Measurements from ENCODE around the gene STPG1.
A peak's percentile ranks its signal among the peaks of the same experiment; 100 is the strongest.

The STPG1 gene

GRCh38 chr1:24392982-24393650 is 20.5 kb downstream of the STPG1 start:
- DNase-seq (ENCODE audit: low spot score), result no peak

- DNase-seq (ENCODE audit: low spot score), result no peak
Measured at GRCh38 chr1:24392604-24392946, 21.0 kb downstream of the STPG1 start.

GRCh38 chr1:24391882-24392603 is 21.5 kb downstream of the STPG1 start:
- DNase-seq (ENCODE audit: low spot score), result peak; percentile 77

- DNase-seq (ENCODE audit: low spot score), result peak; percentile 93
Measured at GRCh38 chr1:24390924-24391782, 22.4 kb downstream of the STPG1 start.

GRCh38 chr1:24389231-24389678 is 24.3 kb downstream of the STPG1 start:
- no peak for DNase-seq (ENCODE audit: low spot score)

- no peak for DNase-seq (ENCODE audit: low spot score)
Measured at GRCh38 chr1:24388331-24388885, 25.2 kb downstream of the STPG1 start.

- no peak for DNase-seq (ENCODE audit: low spot score)
Measured at GRCh38 chr1:24387636-24388175, 25.9 kb downstream of the STPG1 start.

GRCh38 chr1:24386931-24387330 is 26.7 kb downstream of the STPG1 start:
- no peak for DNase-seq (ENCODE audit: low spot score)

- no peak for DNase-seq (ENCODE audit: low spot score)
Measured at GRCh38 chr1:24386241-24386640, 27.3 kb downstream of the STPG1 start.

- no peak for DNase-seq (ENCODE audit: low spot score)
Measured at GRCh38 chr1:24385160-24385940, 28.2 kb downstream of the STPG1 start.

- no peak for DNase-seq (ENCODE audit: low spot score)
Measured at GRCh38 chr1:24384251-24385090, 29.1 kb downstream of the STPG1 start.

- no peak for DNase-seq (ENCODE audit: low spot score)
Measured at GRCh38 chr1:24383381-24383940, 30.1 kb downstream of the STPG1 start.

- no peak for DNase-seq (ENCODE audit: low spot score)
Measured at GRCh38 chr1:24382165-24382577, 31.4 kb downstream of the STPG1 start.

- no peak for DNase-seq (ENCODE audit: low spot score)
Measured at GRCh38 chr1:24381256-24381655, 32.3 kb downstream of the STPG1 start.

GRCh38 chr1:24380508-24380907 is 33.1 kb downstream of the STPG1 start:
- DNase-seq (ENCODE audit: low spot score), result no peak

GRCh38 chr1:24379733-24380315 is 33.8 kb downstream of the STPG1 start:
- no peak for DNase-seq (ENCODE audit: low spot score)

GRCh38 chr1:24374891-24375786 is 38.4 kb downstream of the STPG1 start:
- no peak for DNase-seq (ENCODE audit: low spot score)

- DNase-seq (ENCODE audit: low spot score), result no peak
Measured at GRCh38 chr1:24373710-24374109, 39.9 kb downstream of the STPG1 start.

GRCh38 chr1:24373044-24373443 is 40.5 kb downstream of the STPG1 start:
- DNase-seq (ENCODE audit: low spot score), result no peak

Data from Ammon's horn (tissue), 1 donor.